OCI-LY7 (cell line): Measurements from ENCODE around the gene CAPNS1. TPM values are rescaled to one million over a fixed set of nuclear protein-coding genes. Genes with fewer than 3 reads are reported as not detected.

Experiments
- BruUV-seq: library from RNA; stranded (reverse); fragments of 400-500 nt; replicated peaks from 2 replicates; lab custom pipeline; 2021; lab: Mats Ljungman, UMichigan
- CTCF ChIA-PET: fragments of 300-600 bp; sonication (Branson Sonifier 250); formaldehyde crosslinking; loops from one replicate; lab custom pipeline; 2022; ENCODE audit warnings: antibody characterized with exemption; ENCODE audit not compliant: unreplicated experiment; lab: Charles Lee
- POLR2A ChIA-PET: fragments of 300-600 bp; sonication (Branson Sonifier 250); formaldehyde crosslinking; loops from one replicate; lab custom pipeline; 2022; ENCODE audit warnings: antibody characterized with exemption; lab: Charles Lee
- DNase-seq: peaks from one replicate; pipeline ENCODE4 v3.0.0-alpha.2; 2015; ENCODE audit warnings: low spot score
- H2AFZ ChIP-seq: fragments of 200-600 bp; sonication (generic), shearing (Covaris generic); 2 replicates; pipeline ENCODE4 v1.6.1; 2014; ENCODE audit warnings: mild to moderate bottlenecking, antibody characterized with exemption, low read length, moderate library complexity
- H3K27ac ChIP-seq: fragments of 200-600 bp; sonication (generic); 2 replicates; pipeline ENCODE4 v1.5.1; 2014; ENCODE audit warnings: mixed run types, low read depth, mild to moderate bottlenecking, moderate library complexity, low read length, inconsistent platforms; ENCODE audit not compliant: poor library complexity, severe bottlenecking
- H3K36me3 ChIP-seq: fragments of 200-600 bp; sonication (generic); 2 replicates; pipeline ENCODE4 v1.6.1; 2014; ENCODE audit warnings: mild to moderate bottlenecking, antibody characterized with exemption, low read length, moderate library complexity, mixed read lengths; ENCODE audit not compliant: insufficient read depth
- H3K4me1 ChIP-seq: fragments of 200-600 bp; sonication (generic); 2 replicates; pipeline ENCODE4 v1.5.1; 2014; ENCODE audit warnings: mild to moderate bottlenecking, low read length; ENCODE audit not compliant: insufficient read depth, poor library complexity, severe bottlenecking
- H3K4me2 ChIP-seq: fragments of 200-600 bp; sonication (generic); 2 replicates; pipeline ENCODE4 v1.6.1; 2014; ENCODE audit warnings: mild to moderate bottlenecking, low read length
- H3K4me3 ChIP-seq: fragments of 200-600 bp; sonication (generic); 2 replicates; pipeline ENCODE4 v1.5.1; 2014; ENCODE audit warnings: mild to moderate bottlenecking, low read depth, low read length; ENCODE audit not compliant: poor library complexity, severe bottlenecking
- H3K79me2 ChIP-seq: fragments of 200-600 bp; sonication (generic); 2 replicates; pipeline ENCODE4 v1.6.1; 2016; ENCODE audit warnings: low read depth, mild to moderate bottlenecking, low read length, moderate library complexity, mixed read lengths; ENCODE audit not compliant: insufficient read depth
- H3K9me2 ChIP-seq: fragments of 200-600 bp; sonication (generic); 2 replicates; pipeline ENCODE4 v1.6.1; 2016; ENCODE audit warnings: mild to moderate bottlenecking, low read length, mixed read lengths; ENCODE audit not compliant: insufficient read depth
- H3K9me3 ChIP-seq: fragments of 200-600 bp; sonication (generic); 2 replicates; pipeline ENCODE4 v1.6.1; 2014; ENCODE audit warnings: mild to moderate bottlenecking, mixed run types, low read length, mixed read lengths
- H4K20me1 ChIP-seq: fragments of 200-600 bp; sonication (generic); 2 replicates; pipeline ENCODE4 v1.6.1; 2014; ENCODE audit warnings: mild to moderate bottlenecking, antibody characterized with exemption, low read length, moderate library complexity, mixed read lengths; ENCODE audit not compliant: insufficient read depth
- CTCF ChIP-seq: fragments of 200-600 bp; sonication (generic); conservative IDR thresholded peaks from 2 replicates; pipeline ENCODE4 v1.5.1; 2014; ENCODE audit warnings: mild to moderate bottlenecking, antibody characterized with exemption, low read length, moderate library complexity, mixed read lengths
- EZH2phosphoT487 ChIP-seq: fragments of 200-600 bp; sonication (generic); IDR thresholded peaks from 2 replicates; pipeline ENCODE4 v1.6.1; 2018; ENCODE audit warnings: low read depth, borderline replicate concordance, mild to moderate bottlenecking, mixed run types, antibody characterized with exemption, low read length, moderate library complexity, mixed read lengths
- intact Hi-C: fragments of 100-400 bp; cut with micrococcal nuclease; formaldehyde crosslinking; loops from one replicate; pipeline ENCODE4 v1.10.0; 2022; ENCODE audit not compliant: unreplicated experiment
- total RNA-seq, 2 experiments: library from RNA; depleted of rRNA in 1 of 2; stranded (reverse); fragments of >200 nt in 1 of 2; shearing (Covaris generic) in 1 of 2; gene quantifications; 2 replicates each; pipeline ENCODE4 v1.2.3, GENCODE V29; 2014 to 2022

Gene CAPNS1
- total RNA-seq, 2 experiments from 2014 or later: 166 to 339 TPM

GRCh38 chr19:36151144-36152018, 11.5 kb downstream of the CAPNS1 start:
- no peak for DNase-seq
- Histone ChIP-seq H3K9me3 (no peaks in the 10 kb centered on the region), H3K27ac (no peak overlapping the region), H3K79me2 (no peaks in the 10 kb centered on the region), H2AFZ (no peak overlapping the region), H3K4me3 (no peak overlapping the region), H3K4me2 (no peak overlapping the region), H3K9me2 (no peaks in the 10 kb centered on the region), H3K36me3 (peaks cover 41% of the 10 kb centered on the region), H4K20me1 (no peaks in the 10 kb centered on the region), H3K4me1 (no peaks in the 10 kb centered on the region)
- intact Hi-C loops: no loop called here
- BruUV-seq: no TSS peak
- TF ChIP-seq CTCF (no peak), EZH2phosphoT487 (no peak)
- ChIA-PET POLR2A (no interaction called here), CTCF (no interaction called here)

GRCh38 chr19:36152019-36152351, 12.1 kb downstream of the CAPNS1 start:
- Histone ChIP-seq H3K4me2 (no peak overlapping the region), H3K79me2 (no peaks in the 10 kb centered on the region), H3K9me2 (no peaks in the 10 kb centered on the region), H2AFZ (no peak overlapping the region), H3K4me1 (no peaks in the 10 kb centered on the region), H3K36me3 (peaks cover 35% of the 10 kb centered on the region), H3K27ac (no peak overlapping the region), H3K4me3 (no peak overlapping the region), H4K20me1 (no peaks in the 10 kb centered on the region), H3K9me3 (no peaks in the 10 kb centered on the region)
- CTCF ChIA-PET: no interaction called here
- no peak for TF ChIP-seq CTCF
- no peak for TF ChIP-seq EZH2phosphoT487
- intact Hi-C loops: no loop called here
- POLR2A ChIA-PET: no interaction called here
- BruUV-seq: no TSS peak
- no peak for DNase-seq
